ENCODE data around the gene ELL2.
"Not testable (repeated sequence)": the region's sequence is repeated elsewhere in the genome, so short reads cannot be mapped to it uniquely, and the experiment has no call there.

The ELL2 gene

DNA sequence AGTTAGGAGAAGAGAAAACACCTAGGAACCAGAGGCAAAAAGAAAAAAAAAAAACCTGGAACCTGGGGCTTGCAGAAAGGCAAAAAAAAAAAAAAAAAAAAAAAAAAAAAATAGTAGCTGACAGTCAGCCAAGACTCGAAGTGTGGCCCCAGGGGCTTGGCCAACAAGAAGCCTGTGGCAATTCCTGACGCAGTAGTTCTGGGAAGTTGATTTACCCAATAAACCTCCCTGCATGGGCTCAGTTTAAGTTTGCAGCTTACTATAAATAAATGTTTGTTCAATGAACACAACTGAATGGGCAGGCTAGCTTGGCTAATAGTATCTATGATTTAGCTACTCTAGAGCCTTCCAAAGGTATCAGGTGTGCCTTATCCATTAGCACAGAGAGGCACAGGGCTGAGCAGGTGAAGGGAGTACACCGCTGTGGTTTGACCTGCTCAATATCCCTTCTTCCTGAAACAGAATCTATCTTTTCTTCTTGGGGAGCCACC is 117.9 kb downstream of the ELL2 start:
- Mint-ChIP-seq H3K36me3 (no peaks in the 10 kb centered on the region), H3K27me3 (no peaks in the 10 kb centered on the region), H3K4me3 (no peak overlapping the region), H3K4me1 (peaks cover 12% of the 10 kb centered on the region), H3K27ac (peak overlapping the region; percentile 96), H3K9me3 (no peaks in the 10 kb centered on the region)

- H3K27me3 Mint-ChIP-seq: no peaks in the 10 kb centered on the region
- peak overlapping the region; percentile 51 for H3K4me3 Mint-ChIP-seq
- no peaks in the 10 kb centered on the region for H3K36me3 Mint-ChIP-seq
- H3K9me3 Mint-ChIP-seq: no peaks in the 10 kb centered on the region
- H3K27ac Mint-ChIP-seq: peak overlapping the region; percentile 96
- H3K4me1 Mint-ChIP-seq: peaks cover 12% of the 10 kb centered on the region
Observed at GRCh38 chr5:95842854-95843544, 118.7 kb downstream of the ELL2 start.

DNA sequence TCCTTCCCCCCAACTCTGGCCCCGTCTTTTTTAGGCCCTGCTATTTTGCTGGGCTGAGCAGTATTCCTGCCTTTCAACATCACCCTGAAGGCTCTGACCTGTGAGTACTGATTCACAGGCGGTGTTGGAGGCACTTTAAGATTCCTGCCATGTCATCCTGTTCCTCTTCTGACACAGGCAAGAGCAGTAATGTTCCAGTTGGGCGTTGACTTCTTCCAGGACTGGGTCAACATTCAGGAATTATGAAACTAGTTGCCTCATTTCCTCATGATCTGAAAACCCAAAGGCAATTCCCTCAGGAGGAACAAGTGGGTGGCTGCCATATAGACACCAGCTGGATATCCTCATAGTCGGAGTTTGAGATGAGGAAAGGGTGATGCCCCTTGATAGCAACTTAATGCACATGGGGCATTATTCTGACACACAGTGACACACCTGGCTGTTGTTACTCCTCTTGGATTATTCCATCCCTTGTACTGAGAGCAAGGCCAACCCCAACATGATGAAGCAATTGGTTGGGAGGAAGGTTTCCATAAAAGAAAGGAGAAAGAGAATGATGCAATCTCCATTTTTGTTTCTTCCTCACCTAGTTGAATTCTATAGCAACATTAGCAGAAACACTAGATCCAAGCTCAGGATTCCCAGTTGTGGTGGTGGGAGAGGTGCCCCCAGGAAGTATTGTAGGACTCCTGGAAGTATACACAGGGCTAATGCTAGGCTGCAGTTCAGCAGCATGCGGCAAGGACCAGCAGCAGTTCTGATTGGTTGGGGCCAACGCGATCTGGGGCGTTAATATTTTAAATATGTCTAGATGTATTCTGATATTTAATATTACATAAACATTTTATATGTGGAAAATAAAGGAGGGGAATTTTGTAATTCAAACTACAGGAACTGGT is 119.5 kb downstream of the ELL2 start:
- peak overlapping the region; percentile 96 for H3K27ac Mint-ChIP-seq
- H3K36me3 Mint-ChIP-seq: no peaks in the 10 kb centered on the region
- no peaks in the 10 kb centered on the region for H3K27me3 Mint-ChIP-seq
- H3K4me3 Mint-ChIP-seq: no peak overlapping the region
- peaks cover 20% of the 10 kb centered on the region for H3K4me1 Mint-ChIP-seq
- H3K9me3 Mint-ChIP-seq: no peaks in the 10 kb centered on the region

DNA sequence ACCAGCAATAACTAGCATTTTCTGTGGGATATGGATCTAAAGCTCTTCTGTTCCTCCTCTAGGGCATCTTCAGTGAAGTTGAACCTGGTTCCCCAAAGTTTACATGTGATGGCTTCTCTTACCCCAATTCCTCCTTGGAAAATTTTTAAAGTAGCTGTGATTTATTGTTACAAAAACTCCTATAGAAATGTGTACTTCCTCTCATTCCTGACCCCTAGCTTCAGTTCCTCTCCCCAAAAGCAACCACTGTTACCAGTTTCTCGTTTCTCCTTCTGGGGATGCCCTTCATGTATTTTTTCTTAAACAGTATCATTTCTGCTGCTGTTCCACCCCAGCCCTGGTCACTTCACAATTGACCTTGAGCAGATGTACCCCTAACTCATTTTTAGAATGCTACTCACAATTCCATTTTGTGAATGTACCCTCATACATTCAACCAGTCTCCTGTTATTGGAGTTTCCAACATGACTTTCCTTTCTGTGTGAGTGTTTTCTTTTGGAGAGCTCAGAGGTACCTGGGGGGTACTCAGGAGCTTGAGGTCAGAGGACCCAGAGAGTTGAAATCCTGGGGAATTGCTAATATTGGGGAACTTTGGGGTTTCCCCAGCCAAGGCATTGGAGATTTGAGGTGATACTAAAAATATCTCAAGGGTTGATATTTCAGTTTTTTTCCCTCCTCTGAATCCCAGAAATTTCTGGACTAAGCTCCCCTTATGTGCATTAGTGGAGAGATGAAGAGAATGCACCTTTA is 120.5 kb downstream of the ELL2 start:
- peak overlapping the region; percentile 61 for H3K27ac Mint-ChIP-seq
- H3K27me3 Mint-ChIP-seq: no peaks in the 10 kb centered on the region
- peaks cover 31% of the 10 kb centered on the region for H3K4me1 Mint-ChIP-seq
- no peaks in the 10 kb centered on the region for H3K9me3 Mint-ChIP-seq
- no peaks in the 10 kb centered on the region for H3K36me3 Mint-ChIP-seq
- H3K4me3 Mint-ChIP-seq: no peak overlapping the region

DNA sequence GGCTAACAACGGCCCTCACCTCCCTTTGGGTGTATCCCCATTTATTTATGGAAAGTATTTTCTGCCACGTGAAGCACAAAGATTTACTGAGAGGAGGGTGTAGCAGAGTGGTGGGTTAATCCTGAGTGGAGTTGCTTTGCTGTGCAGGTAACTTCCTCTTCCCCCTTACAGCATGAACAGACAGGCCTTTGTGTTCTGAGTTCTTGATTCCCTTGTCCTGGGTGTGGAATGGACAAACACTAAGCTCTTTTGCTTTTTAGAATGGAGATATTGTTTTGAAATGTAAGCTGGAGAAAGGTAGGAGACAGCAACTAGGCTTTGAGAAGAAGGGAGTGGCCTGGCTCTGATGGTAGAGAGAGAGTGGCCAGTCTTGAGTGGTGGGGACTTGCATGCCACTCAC is 122.0 kb downstream of the ELL2 start:
- no peak overlapping the region for H3K27ac Mint-ChIP-seq
- no peak overlapping the region for H3K4me3 Mint-ChIP-seq
- H3K9me3 Mint-ChIP-seq: no peaks in the 10 kb centered on the region
- no peaks in the 10 kb centered on the region for H3K36me3 Mint-ChIP-seq
- H3K27me3 Mint-ChIP-seq: no peaks in the 10 kb centered on the region
- peaks cover 40% of the 10 kb centered on the region for H3K4me1 Mint-ChIP-seq

- no peak overlapping the region for H3K4me3 Mint-ChIP-seq
- H3K9me3 Mint-ChIP-seq: no peaks in the 10 kb centered on the region
- no peaks in the 10 kb centered on the region for H3K36me3 Mint-ChIP-seq
- no peak overlapping the region for H3K27ac Mint-ChIP-seq
- H3K4me1 Mint-ChIP-seq: peaks cover 50% of the 10 kb centered on the region
- H3K27me3 Mint-ChIP-seq: no peaks in the 10 kb centered on the region
Observed at GRCh38 chr5:95838556-95838955, 123.1 kb downstream of the ELL2 start.

- Mint-ChIP-seq H3K9me3 (no peaks in the 10 kb centered on the region), H3K36me3 (no peaks in the 10 kb centered on the region), H3K4me1 (peaks cover 50% of the 10 kb centered on the region), H3K4me3 (no peak overlapping the region), H3K27me3 (no peaks in the 10 kb centered on the region), H3K27ac (no peak overlapping the region)
Observed at GRCh38 chr5:95838001-95838520, 123.6 kb downstream of the ELL2 start.

DNA sequence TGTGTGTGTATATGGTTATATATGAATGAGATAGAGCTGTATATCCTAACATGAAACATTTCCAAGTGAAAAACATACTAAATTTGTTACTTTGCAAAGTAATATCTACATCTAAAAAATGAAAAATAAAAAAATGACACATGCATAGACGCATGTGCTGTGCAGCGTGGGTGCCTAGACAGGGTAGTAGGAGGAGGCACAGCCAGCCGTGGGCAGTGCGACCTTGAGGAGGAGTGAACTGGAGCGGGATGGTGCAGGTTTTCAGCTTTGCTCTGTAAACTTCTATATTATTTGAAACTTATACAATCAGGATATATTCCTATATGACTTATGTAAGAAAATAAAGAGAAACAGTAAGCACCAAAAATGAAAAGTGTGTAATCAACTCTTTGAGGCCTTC is 124.2 kb downstream of the ELL2 start:
- H3K36me3 Mint-ChIP-seq: no peaks in the 10 kb centered on the region
- no peaks in the 10 kb centered on the region for H3K9me3 Mint-ChIP-seq
- no peak overlapping the region for H3K27ac Mint-ChIP-seq
- H3K4me1 Mint-ChIP-seq: peaks cover 50% of the 10 kb centered on the region
- H3K27me3 Mint-ChIP-seq: no peaks in the 10 kb centered on the region
- no peak overlapping the region for H3K4me3 Mint-ChIP-seq

DNA sequence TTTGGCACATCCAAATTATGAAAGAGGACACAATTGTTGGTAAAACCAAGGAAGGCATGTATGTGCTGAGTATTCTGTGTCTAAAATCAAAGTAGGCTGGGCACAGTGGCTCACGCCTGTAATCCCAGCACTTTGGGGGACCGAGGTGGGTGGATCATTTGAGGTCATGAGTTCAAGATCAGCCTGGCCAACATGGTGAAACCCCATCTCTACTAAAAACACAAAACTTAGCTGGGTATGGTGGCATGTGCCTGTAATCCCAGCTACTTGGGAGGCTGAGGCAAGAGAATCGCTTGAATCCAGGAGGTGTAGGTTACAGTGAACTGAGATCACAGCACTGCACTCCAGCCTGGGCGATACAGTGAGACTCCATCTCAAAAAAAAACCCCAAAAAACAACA is 124.7 kb downstream of the ELL2 start:
- peak overlapping the region; percentile 70 for H3K4me3 Mint-ChIP-seq

DNA sequence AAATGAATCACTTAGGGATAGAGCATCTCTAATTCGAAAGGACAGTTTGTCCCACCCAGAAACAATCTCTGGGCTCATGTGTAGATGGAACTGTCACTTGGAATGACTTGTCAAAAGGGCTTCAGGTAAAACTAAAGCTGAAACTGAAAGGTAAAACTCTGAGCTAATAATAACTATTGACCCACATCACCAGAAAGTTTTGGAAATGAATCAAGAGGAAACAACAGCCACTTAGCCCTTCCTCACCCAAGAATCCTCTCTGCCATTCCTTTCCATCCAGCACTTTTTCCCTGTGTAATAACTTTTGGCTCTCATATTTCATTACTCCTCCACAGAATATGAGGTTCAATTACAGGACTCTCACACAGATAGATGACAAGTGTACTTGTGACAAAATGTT is 125.1 kb downstream of the ELL2 start:
- Mint-ChIP-seq H3K4me3 (peak overlapping the region; percentile 70), H3K36me3 (no peaks in the 10 kb centered on the region), H3K27me3 (no peaks in the 10 kb centered on the region), H3K27ac (peak overlapping the region; percentile 82), H3K4me1 (peaks cover 54% of the 10 kb centered on the region), H3K9me3 (no peaks in the 10 kb centered on the region)

More for the DNA sequence above, 124.7 kb downstream of the ELL2 start:
- H3K9me3 Mint-ChIP-seq, H3K27me3 Mint-ChIP-seq, H3K36me3 Mint-ChIP-seq: not testable (repeated sequence)
- Mint-ChIP-seq H3K27ac (peak overlapping the region; percentile 82), H3K4me1 (peaks cover 50% of the 10 kb centered on the region)

DNA sequence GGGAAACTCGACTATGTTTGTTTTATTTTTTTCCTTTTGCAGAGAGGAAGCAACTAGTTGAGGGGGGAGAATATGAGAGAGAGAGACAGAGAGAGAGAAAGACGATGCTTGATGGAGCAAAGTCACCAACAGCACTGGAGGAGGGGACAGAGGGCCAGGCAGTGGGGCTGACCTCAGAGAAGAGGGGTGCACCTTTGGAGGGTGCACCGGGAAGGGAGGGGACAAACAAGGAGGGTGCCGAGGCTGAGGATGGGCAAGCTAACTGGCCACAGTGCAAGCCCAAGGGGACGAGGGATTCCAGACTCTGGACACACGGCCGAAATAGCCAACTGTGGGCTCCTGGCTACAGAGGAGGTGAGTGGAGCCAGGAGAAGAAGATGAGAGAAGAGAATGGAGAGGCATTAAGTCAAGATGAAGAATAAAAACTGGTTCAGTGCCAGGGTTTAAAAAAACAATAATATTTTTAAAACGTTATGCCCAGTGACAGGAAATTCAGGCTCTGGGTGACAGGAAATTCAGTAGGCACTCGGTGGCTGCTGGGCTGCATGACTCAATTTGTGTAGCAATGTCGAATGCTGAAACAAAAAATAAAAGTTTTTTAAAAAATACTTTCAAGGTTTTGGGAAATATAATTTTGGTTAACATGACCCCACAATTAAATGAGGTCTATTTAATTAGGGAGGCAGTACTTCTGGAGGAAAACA is 125.8 kb downstream of the ELL2 start:
- Mint-ChIP-seq H3K27me3 (no peaks in the 10 kb centered on the region), H3K27ac (peak overlapping the region; percentile 99), H3K36me3 (no peaks in the 10 kb centered on the region), H3K9me3 (no peaks in the 10 kb centered on the region), H3K4me3 (peak overlapping the region; percentile 91), H3K4me1 (peaks cover 55% of the 10 kb centered on the region)
